MM.1S (cell line): ENCODE data around the gene MKNK1.

Source experiments
- CTCF ChIP-seq: fragments of 300-600 bp; sonication (generic); IDR thresholded peaks from 2 replicates; pipeline ENCODE4 v1.5.1; 2016; ENCODE audit warnings: antibody characterized with exemption, low read length, mixed read lengths
- EZH2 ChIP-seq: fragments of 300-600 bp; sonication (generic); optimal IDR thresholded peaks from 2 replicates; pipeline ENCODE3; 2017; ENCODE audit warnings: low read depth, mild to moderate bottlenecking, antibody characterized with exemption, low read length, mixed read lengths
- EZH2phosphoT487 ChIP-seq: fragments of 300-600 bp; sonication (generic); IDR thresholded peaks from 2 replicates; pipeline ENCODE4 v1.6.1; 2018; ENCODE audit warnings: antibody characterized with exemption, low read length

GRCh38 chr1:46646331-46646730 lies 42.3 kb upstream of the MKNK1 start:
- TF ChIP-seq CTCF (no peak), EZH2phosphoT487 (no peak), EZH2 (no peak)
